ENCODE measurements around the gene ITGB6. TPM values are rescaled to one million over a fixed set of nuclear protein-coding genes. Genes with fewer than 3 reads are reported as not detected.

Gene ITGB6
- total and polyA plus RNA-seq, 2 of the 4 experiments (the other 2 are of a cell fraction) = under 0.01 TPM; not detected in 1

DNA sequence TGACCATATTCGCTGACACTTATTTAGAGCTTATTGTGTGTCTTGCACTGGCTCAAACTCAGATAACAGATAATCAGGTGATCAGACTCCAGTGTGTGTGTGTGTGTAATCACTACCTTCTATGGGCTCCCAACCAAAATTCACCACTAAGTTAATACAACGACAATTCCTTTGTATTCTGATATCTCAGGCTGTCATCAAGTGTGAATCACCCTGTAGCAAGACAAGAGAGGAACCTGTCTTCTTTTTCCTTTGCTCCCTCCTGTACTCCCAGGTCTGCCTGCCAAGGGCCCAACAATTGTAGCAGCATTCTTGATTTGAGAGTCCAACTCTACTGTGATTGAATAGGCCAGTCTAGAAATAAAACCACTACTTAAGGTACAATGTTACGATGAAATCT, 25.8 kb downstream of the ITGB6 start:
- Histone ChIP-seq H3K9me1 (ENCODE audit: insufficient read depth, low read length) (no peaks in the 10 kb centered on the region), H3K4me3 (ENCODE audit: insufficient read depth, low read depth, low read length) (no peak overlapping the region), H3K14ac (replicated peaks; ENCODE audit: low read depth, low read length) (no peak overlapping the region), H3K4me1 (ENCODE audit: control insufficient read depth, insufficient read depth, low read length) (no peaks in the 10 kb centered on the region), H2AK5ac (ENCODE audit: low read depth, low read length) (no peak overlapping the region), H3K9ac (ENCODE audit: low read depth, low read length) (no peak overlapping the region), H3K4me2 (ENCODE audit: low read depth, low read length) (no peak overlapping the region), H3K27me3 (ENCODE audit: control insufficient read depth, insufficient read depth, low read length) (no peaks in the 10 kb centered on the region), H3K23ac (ENCODE audit: low read depth, low read length) (no peak overlapping the region), H3K56ac (ENCODE audit: extremely low read depth, insufficient read depth, low read length) (no peak overlapping the region), H2BK20ac (ENCODE audit: low read depth, low read length) (no peak overlapping the region), H3K36me3 (ENCODE audit: control insufficient read depth, insufficient read depth, low read length) (no peaks in the 10 kb centered on the region), H2BK15ac (ENCODE audit: low read depth, low read length) (no peak overlapping the region), H3K79me1 (ENCODE audit: low read depth in 1 of 2, low read length in 2 of 2) (no peaks in the 10 kb centered on the region), H2BK5ac (ENCODE audit: low read depth, low read length, poor library complexity, severe bottlenecking) (no peak overlapping the region), H3K4ac (ENCODE audit: low read depth, low read length) (no peak overlapping the region), H4K91ac (ENCODE audit: insufficient read depth, low read depth, low read length) (no peak overlapping the region), H3K27ac (ENCODE audit: insufficient read depth, low read length) (no peak overlapping the region), H4K8ac (ENCODE audit: low read depth in 2 of 2, low read length in 2 of 2) (no peak overlapping the region), H3K18ac (ENCODE audit: low read depth, low read length) (no peak overlapping the region), H2BK120ac (ENCODE audit: low read depth, low read length) (no peak overlapping the region), H2AK9ac (replicated peaks; ENCODE audit: low read depth, low read length, poor library complexity) (no peak overlapping the region), H4K5ac (ENCODE audit: low read depth, low read length) (no peak overlapping the region), H4K20me1 (ENCODE audit: insufficient read depth, low read length) (no peaks in the 10 kb centered on the region), H3K9me3 (ENCODE audit: control insufficient read depth, insufficient read depth, low read length) (no peaks in the 10 kb centered on the region), H2AFZ (replicated peaks; ENCODE audit: low read length, poor library complexity) (no peak overlapping the region)
- ATAC-seq (ENCODE audit: low read depth) = no peak
- in situ Hi-C loops (cut with MboI; ENCODE audit: low sequenced_read_pairs) = no loop called here
- POLR2A ChIA-PET (ENCODE audit: unreplicated experiment) = no interaction called here
- CTCF ChIA-PET = no interaction called here
- 78% methylated on average over 1 of the region's 3 CpGs; no CpG with 5 or more reads in 1 of the 2 experiments for WGBS, 2 experiments (ENCODE audit: extremely low coverage in 2 of 2, insufficient read length in 1 of 2)
- DNase-seq = no peak
- intact Hi-C loops (cut with micrococcal nuclease) = no loop called here
- TF ChIP-seq MAFK (IDR thresholded peaks at IDR 0.05; ENCODE audit: low read depth, low read length) (no peak), RAD21 (IDR thresholded peaks at IDR 0.05; ENCODE audit: low read length) (no peak), FOS (IDR thresholded peaks at IDR 0.05; ENCODE audit: low read depth, low read length) (no peak), RCOR1 (IDR thresholded peaks at IDR 0.05; ENCODE audit: insufficient replicate concordance, low read length) (no peak), USF2 (IDR thresholded peaks at IDR 0.05; ENCODE audit: low read depth, low read length) (no peak), CHD1 (IDR thresholded peaks at IDR 0.05; ENCODE audit: low read depth, low read length) (no peak), MXI1 (IDR thresholded peaks at IDR 0.05; ENCODE audit: borderline replicate concordance, low read depth, low read length) (no peak), BHLHE40 (IDR thresholded peaks at IDR 0.05; ENCODE audit: low read depth, low read length) (no peak), RFX5 (IDR thresholded peaks at IDR 0.05; ENCODE audit: low read depth, low read length) (no peak), NFE2L2 (IDR thresholded peaks at IDR 0.05; ENCODE audit: low read depth, low read length) (no peak), SMC3 (IDR thresholded peaks at IDR 0.05; ENCODE audit: low read depth, low read length) (no peak)
- TF ChIP-seq, protein P1, sequence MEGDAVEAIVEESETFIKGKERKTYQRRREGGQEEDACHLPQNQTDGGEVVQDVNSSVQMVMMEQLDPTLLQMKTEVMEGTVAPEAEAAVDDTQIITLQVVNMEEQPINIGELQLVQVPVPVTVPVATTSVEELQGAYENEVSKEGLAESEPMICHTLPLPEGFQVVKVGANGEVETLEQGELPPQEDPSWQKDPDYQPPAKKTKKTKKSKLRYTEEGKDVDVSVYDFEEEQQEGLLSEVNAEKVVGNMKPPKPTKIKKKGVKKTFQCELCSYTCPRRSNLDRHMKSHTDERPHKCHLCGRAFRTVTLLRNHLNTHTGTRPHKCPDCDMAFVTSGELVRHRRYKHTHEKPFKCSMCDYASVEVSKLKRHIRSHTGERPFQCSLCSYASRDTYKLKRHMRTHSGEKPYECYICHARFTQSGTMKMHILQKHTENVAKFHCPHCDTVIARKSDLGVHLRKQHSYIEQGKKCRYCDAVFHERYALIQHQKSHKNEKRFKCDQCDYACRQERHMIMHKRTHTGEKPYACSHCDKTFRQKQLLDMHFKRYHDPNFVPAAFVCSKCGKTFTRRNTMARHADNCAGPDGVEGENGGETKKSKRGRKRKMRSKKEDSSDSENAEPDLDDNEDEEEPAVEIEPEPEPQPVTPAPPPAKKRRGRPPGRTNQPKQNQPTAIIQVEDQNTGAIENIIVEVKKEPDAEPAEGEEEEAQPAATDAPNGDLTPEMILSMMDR (conservative IDR thresholded peaks at IDR 0.05; ENCODE audit: low read depth, low read length) = no peak
- dilution Hi-C loops (cut with HindIII; ENCODE audit: low sequenced_read_pairs, unreplicated experiment) = no loop called here
- BruUV-seq (replicated peaks) = no TSS peak
